Activated CD8-positive, alpha-beta memory T cell treated with anti-CD3 and anti-CD28 coated beads, Interleukin-2, amount 50 U/mL, for 1 hour (primary cell): ENCODE results near the gene PTPRT.

Source experiments
- DNase-seq: peaks from one replicate; pipeline ENCODE4 v3.0.0-alpha.2; 2020; ENCODE audit errors: extremely low read depth

The PTPRT gene

GRCh38 chr20:42399802-42400201 is 789.9 kb downstream of the PTPRT start:
- DNase-seq = no peak

- no peak for DNase-seq
These were observed 797.3 kb downstream of the PTPRT start for GRCh38 chr20:42392442-42392841.

GRCh38 chr20:42391807-42392206 is 797.9 kb downstream of the PTPRT start:
- DNase-seq = no peak

GRCh38 chr20:42380287-42380686 is 809.4 kb downstream of the PTPRT start:
- no peak for DNase-seq

- DNase-seq = no peak
These were observed 810.3 kb downstream of the PTPRT start for GRCh38 chr20:42379385-42379784.

GRCh38 chr20:42378826-42379225 is 810.9 kb downstream of the PTPRT start:
- no peak for DNase-seq

GRCh38 chr20:42376131-42376530 is 813.6 kb downstream of the PTPRT start:
- no peak for DNase-seq

GRCh38 chr20:42373049-42373448 is 816.7 kb downstream of the PTPRT start:
- no peak for DNase-seq

- DNase-seq = no peak
These were observed 819.6 kb downstream of the PTPRT start for GRCh38 chr20:42370075-42370474.

- no peak for DNase-seq
These were observed 820.8 kb downstream of the PTPRT start for GRCh38 chr20:42368910-42369309.

- DNase-seq = no peak
These were observed 823.1 kb downstream of the PTPRT start for GRCh38 chr20:42366626-42367025.

- DNase-seq = no peak
These were observed 825.3 kb downstream of the PTPRT start for GRCh38 chr20:42364446-42364845.

- DNase-seq = no peak
These were observed 828.2 kb downstream of the PTPRT start for GRCh38 chr20:42361402-42361970.

GRCh38 chr20:42360621-42361020 is 829.1 kb downstream of the PTPRT start:
- no peak for DNase-seq

GRCh38 chr20:42359617-42360016 is 830.1 kb downstream of the PTPRT start:
- no peak for DNase-seq

- no peak for DNase-seq
These were observed 837.6 kb downstream of the PTPRT start for GRCh38 chr20:42352096-42352495.

- DNase-seq = no peak
These were observed 839.2 kb downstream of the PTPRT start for GRCh38 chr20:42350521-42350920.

GRCh38 chr20:42346189-42347170 is 843.2 kb downstream of the PTPRT start:
- DNase-seq = no peak

- DNase-seq = no peak
These were observed 848.1 kb downstream of the PTPRT start for GRCh38 chr20:42341654-42342053.

GRCh38 chr20:42340368-42340767 is 849.3 kb downstream of the PTPRT start:
- no peak for DNase-seq

GRCh38 chr20:42338294-42339201 is 851.2 kb downstream of the PTPRT start:
- DNase-seq = no peak

GRCh38 chr20:42336576-42336975 is 853.1 kb downstream of the PTPRT start:
- DNase-seq = no peak
